WTC11 (cell line): Measurements from ENCODE around the gene NEDD8. TPM values are rescaled to one million over a fixed set of nuclear protein-coding genes. Genes with fewer than 3 reads are reported as not detected.

ENCODE experiments used
- ATAC-seq: fragments of 200-7000 bp; cut with Tn5 transposase; 2 replicates; pipeline ENCODE4 v1.10.0; 2021; ENCODE audit warnings: mild to moderate bottlenecking, moderate library complexity
- CTCF ChIA-PET: fragments of 300-600 bp; sonication (Branson Sonifier 250); formaldehyde crosslinking; loops from one replicate; lab custom pipeline; 2021; ENCODE audit warnings: antibody characterized with exemption; lab: Charles Lee
- POLR2A ChIA-PET: fragments of 350-600 bp; sonication (Branson Sonifier 250); formaldehyde crosslinking; loops from one replicate; lab custom pipeline; 2021; ENCODE audit warnings: antibody characterized with exemption; lab: Charles Lee
- DNase-seq: peaks from one replicate; pipeline ENCODE4 v3.0.0; 2021; ENCODE audit warnings: low spot score
- H3K27ac Mint-ChIP-seq: 2 replicates; pipeline ENCODE4 v1.8.0; 2021; ENCODE audit warnings: mixed read lengths
- H3K27me3 Mint-ChIP-seq: 2 replicates; pipeline ENCODE4 v1.8.0; 2021; ENCODE audit warnings: low read depth, mild to moderate bottlenecking, moderate library complexity, mixed read lengths
- H3K36me3 Mint-ChIP-seq: 2 replicates; pipeline ENCODE4 v1.8.0; 2021; ENCODE audit warnings: mixed read lengths
- H3K4me1 Mint-ChIP-seq: 2 replicates; pipeline ENCODE4 v1.8.0; 2022; ENCODE audit warnings: mixed read lengths
- H3K4me3 Mint-ChIP-seq: 2 replicates; pipeline ENCODE4 v1.8.0; 2021; ENCODE audit warnings: mild to moderate bottlenecking, moderate library complexity, mixed read lengths
- H3K9me3 Mint-ChIP-seq: 2 replicates; pipeline ENCODE4 v1.8.0; 2021; ENCODE audit warnings: mixed read lengths
- ATF2 ChIP-seq: sonication (generic); formaldehyde crosslinking; IDR thresholded peaks from 2 replicates; pipeline ENCODE4 v1.8.1; 2022; ENCODE audit warnings: low read depth, missing genetic modification reagents, borderline replicate concordance
- CDX4 ChIP-seq: fragments of 250-450 bp; sonication (Bioruptor Pico); IDR thresholded peaks from 2 replicates; pipeline ENCODE4 v1.9.0; 2021; ENCODE audit warnings: moderate library complexity, mild to moderate bottlenecking, inconsistent platforms, borderline replicate concordance
- CREB1 ChIP-seq: sonication (generic); formaldehyde crosslinking; IDR thresholded peaks from 2 replicates; pipeline ENCODE4 v1.8.0; 2023; ENCODE audit warnings: mild to moderate bottlenecking, missing genetic modification reagents
- ESRRA ChIP-seq: sonication (generic); formaldehyde crosslinking; IDR thresholded peaks from 2 replicates; pipeline ENCODE4 v1.8.1; 2022; ENCODE audit warnings: mild to moderate bottlenecking, missing genetic modification reagents, borderline replicate concordance
- FOXP4 ChIP-seq: sonication (generic); formaldehyde crosslinking; IDR thresholded peaks from 2 replicates; pipeline ENCODE4 v1.8.0; 2022; ENCODE audit warnings: mild to moderate bottlenecking, missing genetic modification reagents
- HMGA2 ChIP-seq: fragments of 250-450 bp; sonication (Bioruptor Pico); IDR thresholded peaks from 2 replicates; pipeline ENCODE4 v1.4.0; 2021; ENCODE audit warnings: mild to moderate bottlenecking, moderate library complexity
- HMGXB4 ChIP-seq: sonication (generic); formaldehyde crosslinking; IDR thresholded peaks from 2 replicates; pipeline ENCODE4 v1.8.1; 2023; ENCODE audit warnings: mild to moderate bottlenecking, moderate library complexity, missing genetic modification reagents
- JAZF1 ChIP-seq: fragments of 250-450 bp; sonication (Bioruptor Pico); IDR thresholded peaks from 2 replicates; pipeline ENCODE4 v1.9.0; 2021; ENCODE audit warnings: moderate library complexity, mild to moderate bottlenecking, inconsistent platforms
- KAT7 ChIP-seq: sonication (generic); formaldehyde crosslinking; IDR thresholded peaks from 2 replicates; pipeline ENCODE4 v1.8.1; 2023; ENCODE audit warnings: missing genetic modification reagents, mild to moderate bottlenecking, borderline replicate concordance
- NFATC4 ChIP-seq: fragments of 250-450 bp; sonication (Bioruptor Pico); IDR thresholded peaks from 2 replicates; pipeline ENCODE4 v1.9.0; 2021; ENCODE audit warnings: mild to moderate bottlenecking
- NFE2L1 ChIP-seq: sonication (generic); formaldehyde crosslinking; IDR thresholded peaks from 2 replicates; pipeline ENCODE4 v1.8.1; 2023; ENCODE audit warnings: missing genetic modification reagents
- NFYB ChIP-seq: sonication (generic); formaldehyde crosslinking; conservative IDR thresholded peaks from 2 replicates; pipeline ENCODE4 v1.8.0; 2022; ENCODE audit warnings: low read depth, missing genetic modification reagents
- NR3C1 ChIP-seq: sonication (generic); formaldehyde crosslinking; conservative IDR thresholded peaks from 2 replicates; pipeline ENCODE4 v1.8.1; 2023; ENCODE audit warnings: low read depth, mild to moderate bottlenecking, missing genetic modification reagents
- RORB ChIP-seq: fragments of 250-450 bp; sonication (Bioruptor Pico); IDR thresholded peaks from 2 replicates; pipeline ENCODE4 v1.9.0; 2021; ENCODE audit warnings: mild to moderate bottlenecking
- ZBTB21 ChIP-seq: sonication (generic); formaldehyde crosslinking; IDR thresholded peaks from 2 replicates; pipeline ENCODE4 v1.8.1; 2023; ENCODE audit warnings: mild to moderate bottlenecking, missing genetic modification reagents, borderline replicate concordance
- total RNA-seq: library from RNA; stranded (reverse); gene quantifications from 3 replicates; pipeline ENCODE4 v1.2.3, GENCODE V29; 2021
- TF ChIP-seq, protein P1 (sequence below): sonication (generic); formaldehyde crosslinking; IDR thresholded peaks from 2 replicates; pipeline ENCODE4 v1.8.0; 2022; ENCODE audit warnings: mild to moderate bottlenecking, missing genetic modification reagents
- TF ChIP-seq, protein P2 (sequence below): sonication (generic); formaldehyde crosslinking; IDR thresholded peaks from 2 replicates; pipeline ENCODE4 v1.8.1; 2023; ENCODE audit warnings: mild to moderate bottlenecking, missing genetic modification reagents
- TF ChIP-seq, protein P3 (sequence below): sonication (generic); formaldehyde crosslinking; IDR thresholded peaks from 2 replicates; pipeline ENCODE4 v1.8.0; 2022; ENCODE audit warnings: mild to moderate bottlenecking, missing genetic modification reagents
- TF ChIP-seq, protein P4 (sequence below): sonication (generic); formaldehyde crosslinking; IDR thresholded peaks from 2 replicates; pipeline ENCODE4 v1.8.0; 2023; ENCODE audit warnings: mild to moderate bottlenecking, missing genetic modification reagents

NEDD8 gene
- total RNA-seq, 1 experiment from 2014 or later, result 233 TPM

DNA sequence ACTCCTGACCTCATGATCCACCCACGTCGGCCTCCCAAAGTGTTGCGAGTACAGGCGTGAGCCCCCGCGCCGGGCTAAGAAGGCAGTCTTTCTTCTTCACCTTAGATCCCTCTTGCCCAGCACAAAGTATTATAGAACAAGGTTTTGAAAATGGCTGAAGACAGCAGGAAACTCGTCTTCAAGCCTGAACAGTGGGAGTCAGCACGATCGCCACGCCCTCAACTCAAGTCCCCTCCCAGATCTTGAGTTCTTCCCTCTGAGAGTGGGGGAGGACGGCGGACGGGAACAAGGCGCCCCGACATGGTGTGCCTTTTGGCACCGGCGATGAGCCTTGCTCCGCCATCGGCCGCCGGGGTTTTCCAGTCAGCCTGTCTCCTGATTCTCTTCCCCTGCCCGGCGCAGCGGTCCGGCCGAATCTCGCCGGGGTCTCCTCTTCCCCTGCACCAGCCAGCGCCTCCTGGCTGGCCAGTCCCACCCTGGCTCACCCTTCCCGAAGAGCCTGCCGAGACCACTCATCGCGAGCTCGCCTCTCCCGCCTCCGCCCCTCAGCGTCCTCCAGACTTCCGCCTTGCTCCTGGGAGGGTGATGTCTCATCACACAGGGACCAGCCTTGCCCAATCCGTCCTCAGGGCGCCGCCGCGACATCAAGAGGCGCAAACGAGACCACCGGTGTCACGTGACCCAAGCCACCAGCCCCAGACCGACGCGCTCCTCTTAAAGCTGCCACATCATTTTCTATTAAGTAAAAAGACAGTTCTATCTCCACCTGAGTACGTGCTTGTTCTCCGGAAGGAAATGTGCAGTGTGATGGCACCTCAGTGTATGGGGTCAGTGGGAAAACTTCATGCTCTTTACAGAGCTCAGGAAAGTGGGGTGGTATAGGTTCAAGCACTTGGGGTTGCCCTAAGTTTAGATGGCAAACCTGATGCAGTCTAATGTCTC is 19.0 kb downstream of the NEDD8 start, which contains the start of gene CHMP4A (continued):
- TF ChIP-seq ESRRA (peak; percentile 83; the same call in 1 of the 2 replicates), NFYB (CRISPR knock-in tag) (peak; percentile 95), ZBTB21 (CRISPR knock-in tag) (0 out of 2 replicates have a peak, but pooled peaks have one; percentile 33), KAT7 (peak; percentile 93; the same call in 1 of the 2 replicates)
- TF ChIP-seq, protein P1, sequence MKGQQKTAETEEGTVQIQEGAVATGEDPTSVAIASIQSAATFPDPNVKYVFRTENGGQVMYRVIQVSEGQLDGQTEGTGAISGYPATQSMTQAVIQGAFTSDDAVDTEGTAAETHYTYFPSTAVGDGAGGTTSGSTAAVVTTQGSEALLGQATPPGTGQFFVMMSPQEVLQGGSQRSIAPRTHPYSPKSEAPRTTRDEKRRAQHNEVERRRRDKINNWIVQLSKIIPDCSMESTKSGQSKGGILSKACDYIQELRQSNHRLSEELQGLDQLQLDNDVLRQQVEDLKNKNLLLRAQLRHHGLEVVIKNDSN, result peak; percentile 99
- TF ChIP-seq, protein P2, sequence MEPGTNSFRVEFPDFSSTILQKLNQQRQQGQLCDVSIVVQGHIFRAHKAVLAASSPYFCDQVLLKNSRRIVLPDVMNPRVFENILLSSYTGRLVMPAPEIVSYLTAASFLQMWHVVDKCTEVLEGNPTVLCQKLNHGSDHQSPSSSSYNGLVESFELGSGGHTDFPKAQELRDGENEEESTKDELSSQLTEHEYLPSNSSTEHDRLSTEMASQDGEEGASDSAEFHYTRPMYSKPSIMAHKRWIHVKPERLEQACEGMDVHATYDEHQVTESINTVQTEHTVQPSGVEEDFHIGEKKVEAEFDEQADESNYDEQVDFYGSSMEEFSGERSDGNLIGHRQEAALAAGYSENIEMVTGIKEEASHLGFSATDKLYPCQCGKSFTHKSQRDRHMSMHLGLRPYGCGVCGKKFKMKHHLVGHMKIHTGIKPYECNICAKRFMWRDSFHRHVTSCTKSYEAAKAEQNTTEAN (CRISPR knock-in tag), result peak; percentile 46; the same call in 1 of the 2 replicates
- TF ChIP-seq, protein P3, sequence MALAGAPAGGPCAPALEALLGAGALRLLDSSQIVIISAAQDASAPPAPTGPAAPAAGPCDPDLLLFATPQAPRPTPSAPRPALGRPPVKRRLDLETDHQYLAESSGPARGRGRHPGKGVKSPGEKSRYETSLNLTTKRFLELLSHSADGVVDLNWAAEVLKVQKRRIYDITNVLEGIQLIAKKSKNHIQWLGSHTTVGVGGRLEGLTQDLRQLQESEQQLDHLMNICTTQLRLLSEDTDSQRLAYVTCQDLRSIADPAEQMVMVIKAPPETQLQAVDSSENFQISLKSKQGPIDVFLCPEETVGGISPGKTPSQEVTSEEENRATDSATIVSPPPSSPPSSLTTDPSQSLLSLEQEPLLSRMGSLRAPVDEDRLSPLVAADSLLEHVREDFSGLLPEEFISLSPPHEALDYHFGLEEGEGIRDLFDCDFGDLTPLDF (CRISPR knock-in tag), result 0 out of 2 replicates have a peak, but pooled peaks have one; percentile 73

GRCh38 chr14:24211311-24211710 is 20.9 kb downstream of the NEDD8 start:
- TF ChIP-seq NFATC4, result no peak
- CTCF ChIA-PET, result no interaction called here
- H3K27me3 Mint-ChIP-seq, result no peaks in the 10 kb centered on the region; the same call in 1 of the 2 replicates

DNA sequence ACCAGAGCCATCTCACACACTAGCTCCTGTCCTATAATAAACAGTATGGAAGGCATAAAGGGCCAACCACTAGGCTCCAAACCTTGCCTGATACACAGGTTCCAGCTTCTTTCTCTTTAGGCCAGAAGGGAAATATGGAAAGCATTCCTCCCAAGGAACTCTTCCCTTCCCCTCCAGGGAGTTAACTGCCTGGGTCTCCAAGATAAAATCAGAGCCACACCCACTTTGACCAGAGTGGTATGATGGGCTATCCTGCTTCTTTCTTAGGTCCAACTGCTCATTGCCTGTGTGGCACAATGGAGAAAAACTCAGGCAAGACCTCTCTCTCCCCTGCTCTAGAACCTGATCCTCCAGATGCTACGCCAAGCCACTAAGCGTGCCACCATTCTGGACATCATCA is 24.5 kb downstream of the NEDD8 start:
- TF ChIP-seq HMGXB4 (CRISPR knock-in tag) (no peak), FOXP4 (no peak), RORB (CRISPR knock-in tag) (no peak), CREB1 (CRISPR knock-in tag) (no peak), JAZF1 (CRISPR knock-in tag) (no peak), NR3C1 (CRISPR knock-in tag) (no peak), HMGA2 (CRISPR knock-in tag) (no peak), CDX4 (CRISPR knock-in tag) (no peak), ATF2 (CRISPR knock-in tag) (no peak), NFE2L1 (CRISPR knock-in tag) (no peak)
- TF ChIP-seq, protein P4, sequence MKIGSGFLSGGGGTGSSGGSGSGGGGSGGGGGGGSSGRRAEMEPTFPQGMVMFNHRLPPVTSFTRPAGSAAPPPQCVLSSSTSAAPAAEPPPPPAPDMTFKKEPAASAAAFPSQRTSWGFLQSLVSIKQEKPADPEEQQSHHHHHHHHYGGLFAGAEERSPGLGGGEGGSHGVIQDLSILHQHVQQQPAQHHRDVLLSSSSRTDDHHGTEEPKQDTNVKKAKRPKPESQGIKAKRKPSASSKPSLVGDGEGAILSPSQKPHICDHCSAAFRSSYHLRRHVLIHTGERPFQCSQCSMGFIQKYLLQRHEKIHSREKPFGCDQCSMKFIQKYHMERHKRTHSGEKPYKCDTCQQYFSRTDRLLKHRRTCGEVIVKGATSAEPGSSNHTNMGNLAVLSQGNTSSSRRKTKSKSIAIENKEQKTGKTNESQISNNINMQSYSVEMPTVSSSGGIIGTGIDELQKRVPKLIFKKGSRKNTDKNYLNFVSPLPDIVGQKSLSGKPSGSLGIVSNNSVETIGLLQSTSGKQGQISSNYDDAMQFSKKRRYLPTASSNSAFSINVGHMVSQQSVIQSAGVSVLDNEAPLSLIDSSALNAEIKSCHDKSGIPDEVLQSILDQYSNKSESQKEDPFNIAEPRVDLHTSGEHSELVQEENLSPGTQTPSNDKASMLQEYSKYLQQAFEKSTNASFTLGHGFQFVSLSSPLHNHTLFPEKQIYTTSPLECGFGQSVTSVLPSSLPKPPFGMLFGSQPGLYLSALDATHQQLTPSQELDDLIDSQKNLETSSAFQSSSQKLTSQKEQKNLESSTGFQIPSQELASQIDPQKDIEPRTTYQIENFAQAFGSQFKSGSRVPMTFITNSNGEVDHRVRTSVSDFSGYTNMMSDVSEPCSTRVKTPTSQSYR (CRISPR knock-in tag), result no peak
- TF ChIP-seq, all 79 proteins: peak for 0
- CTCF ChIA-PET, result interaction anchor here (0.5 to 1.1 kb wide), 2 partner anchors 12 to 21 kb away, joined by 3 to 4 read pairs; partner anchors contain the start of gene TM9SF1
- DNase-seq, result no peak
- peaks cover 6% of the 10 kb centered on the region for H3K9me3 Mint-ChIP-seq
- no peak overlapping the region for H3K4me3 Mint-ChIP-seq
- H3K4me1 Mint-ChIP-seq, result peaks cover 7% of the 10 kb centered on the region
- H3K27me3 Mint-ChIP-seq, result no peaks in the 10 kb centered on the region
- H3K27ac Mint-ChIP-seq, result no peak overlapping the region
- POLR2A ChIA-PET, result no interaction called here
- peaks cover 75% of the 10 kb centered on the region for H3K36me3 Mint-ChIP-seq
- no peak for ATAC-seq

More at GRCh38 chr14:24211311-24211710, 20.9 kb downstream of the NEDD8 start:
- Mint-ChIP-seq H3K27ac (peak overlapping the region; percentile 60), H3K36me3 (peaks cover 45% of the 10 kb centered on the region), H3K4me3 (peak overlapping the region; percentile 96; the same call in 1 of the 2 replicates), H3K4me1 (peaks cover 22% of the 10 kb centered on the region), H3K9me3 (no peaks in the 10 kb centered on the region)
- no peak for ATAC-seq
- no peak for DNase-seq
- POLR2A ChIA-PET, result interaction anchor here (1.6 kb wide), 1 partner anchor 16 kb away, joined by 4 read pairs; the partner anchor contains the start of gene TM9SF1
